NCI-H524 treated with DMSO at 0.1 percent for 48 hours (cell line): ENCODE data around the gene BEST3.
"Not testable (repeated sequence)": the region's sequence is repeated elsewhere in the genome, so short reads cannot be mapped to it uniquely, and the experiment has no call there.

ENCODE experiments used
- DNase-seq: peaks from one replicate; lab custom pipeline; 2025; lab: John Stamatoyannopoulos, UW

The BEST3 gene

DNA sequence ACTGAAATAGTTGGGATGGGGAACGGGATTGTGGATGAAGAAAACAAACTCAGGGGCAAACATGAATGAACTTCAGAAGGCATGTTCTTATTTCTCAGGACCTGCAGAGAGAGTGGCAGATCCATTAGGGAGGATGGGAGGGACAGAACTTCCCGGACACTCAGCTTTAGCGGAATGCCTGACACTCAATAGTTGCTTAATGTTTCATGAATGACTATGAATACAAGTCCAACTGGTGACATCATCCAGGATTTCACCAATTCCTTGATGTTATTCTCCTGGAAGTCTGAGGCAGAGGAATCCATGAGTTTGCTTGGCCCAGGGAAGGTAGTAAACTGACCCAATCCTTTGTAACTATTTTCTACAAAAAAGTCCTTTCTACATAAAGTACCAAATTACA lies 50.6 kb downstream of the BEST3 start:
- DNase-seq, result no peak

DNA sequence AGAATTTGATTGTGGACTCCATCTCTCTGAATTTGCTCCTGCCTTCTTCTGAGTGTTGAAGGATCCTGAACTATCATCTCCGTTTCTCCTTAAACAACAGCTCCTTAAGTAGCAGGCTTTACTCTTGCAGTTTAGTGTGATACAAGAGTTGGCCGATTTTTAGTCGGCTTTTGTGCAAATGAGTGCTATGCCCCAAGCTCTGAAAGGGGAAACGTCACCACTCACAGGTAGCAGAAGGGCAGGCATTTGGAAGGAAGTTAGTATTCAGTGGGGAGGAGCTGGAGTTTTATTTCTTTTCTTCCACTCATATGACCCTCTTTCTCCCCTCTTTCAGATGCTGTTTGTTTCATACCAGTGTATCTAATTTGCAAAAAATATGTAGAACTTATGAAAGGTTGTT lies 51.9 kb downstream of the BEST3 start:
- DNase-seq, result no peak

DNA sequence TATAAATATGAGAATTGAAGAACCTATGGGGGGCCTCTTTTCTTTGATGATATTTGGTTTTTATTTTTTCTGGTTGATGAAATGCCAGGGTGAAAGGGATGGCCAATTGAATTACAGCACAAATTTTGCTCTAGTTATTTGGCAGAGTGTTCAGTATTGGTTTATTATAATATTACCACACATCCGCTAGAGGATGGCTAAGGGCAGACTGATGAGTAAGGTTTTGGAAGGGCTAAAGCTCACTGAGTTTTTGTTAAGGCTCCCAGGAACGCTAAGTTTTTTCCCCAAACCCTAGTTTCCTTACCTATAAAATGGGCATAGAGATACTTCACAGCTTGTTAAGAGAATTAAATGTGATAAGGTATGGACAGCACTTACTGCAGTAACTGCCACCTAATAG lies 54.1 kb downstream of the BEST3 start:
- no peak for DNase-seq

DNA sequence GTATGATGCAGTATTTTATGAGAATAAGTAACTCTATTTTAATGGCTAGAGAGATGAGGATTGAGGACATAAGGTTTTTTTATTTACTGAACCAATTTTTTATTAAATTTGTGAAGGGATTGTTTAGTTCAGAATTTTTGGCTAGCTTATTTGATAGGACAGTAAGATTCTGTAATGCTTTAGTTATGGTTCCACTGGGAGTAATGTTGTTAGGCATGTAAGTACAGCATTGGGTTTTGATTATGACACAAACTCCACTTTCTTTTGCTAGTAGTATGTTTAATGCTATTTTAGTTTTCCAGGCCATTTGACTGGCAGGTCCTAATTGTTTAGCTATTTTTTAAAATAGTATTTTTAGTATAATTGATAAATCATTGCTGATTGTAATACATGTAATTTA lies 54.6 kb downstream of the BEST3 start:
- no peak for DNase-seq

DNA sequence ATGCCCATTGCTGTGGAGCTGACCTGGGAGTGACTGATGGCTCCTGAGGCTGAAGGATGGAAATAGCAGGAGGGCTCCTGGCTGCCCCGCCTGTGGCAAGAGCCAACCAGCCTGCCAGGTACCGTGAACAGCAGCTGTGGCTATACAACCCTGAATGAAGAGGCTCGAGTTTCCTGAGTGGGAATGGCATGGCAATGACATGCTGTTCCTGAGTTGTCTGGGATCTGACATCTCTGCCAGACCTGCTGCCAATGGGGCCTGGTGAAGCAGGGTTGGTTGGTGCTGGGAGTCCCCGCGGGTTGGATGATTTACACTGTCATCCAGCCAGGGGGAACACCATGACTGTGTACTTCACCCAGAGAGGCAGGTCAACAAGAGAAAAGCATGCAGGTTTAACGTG lies 56.6 kb downstream of the BEST3 start:
- DNase-seq, result no peak

DNA sequence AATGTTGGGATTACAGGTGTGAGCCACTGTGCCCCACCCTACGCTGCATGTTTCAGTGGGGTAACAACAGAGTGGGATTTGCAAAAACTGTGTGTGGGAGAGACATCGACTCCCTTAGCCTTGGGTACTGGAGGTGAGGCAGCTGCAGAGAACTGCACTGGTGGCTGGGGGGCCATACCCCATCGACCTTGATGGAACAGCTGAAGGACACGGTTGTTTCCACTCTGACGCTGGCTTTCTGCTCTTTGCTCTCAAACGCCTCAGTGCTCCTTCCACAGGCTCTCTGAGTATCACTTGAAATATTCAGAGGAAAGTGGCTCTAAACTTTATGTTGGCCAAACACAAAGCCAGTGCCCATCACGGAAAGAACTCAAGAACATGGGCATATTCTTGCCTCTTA lies 57.6 kb downstream of the BEST3 start:
- DNase-seq, result no peak

DNA sequence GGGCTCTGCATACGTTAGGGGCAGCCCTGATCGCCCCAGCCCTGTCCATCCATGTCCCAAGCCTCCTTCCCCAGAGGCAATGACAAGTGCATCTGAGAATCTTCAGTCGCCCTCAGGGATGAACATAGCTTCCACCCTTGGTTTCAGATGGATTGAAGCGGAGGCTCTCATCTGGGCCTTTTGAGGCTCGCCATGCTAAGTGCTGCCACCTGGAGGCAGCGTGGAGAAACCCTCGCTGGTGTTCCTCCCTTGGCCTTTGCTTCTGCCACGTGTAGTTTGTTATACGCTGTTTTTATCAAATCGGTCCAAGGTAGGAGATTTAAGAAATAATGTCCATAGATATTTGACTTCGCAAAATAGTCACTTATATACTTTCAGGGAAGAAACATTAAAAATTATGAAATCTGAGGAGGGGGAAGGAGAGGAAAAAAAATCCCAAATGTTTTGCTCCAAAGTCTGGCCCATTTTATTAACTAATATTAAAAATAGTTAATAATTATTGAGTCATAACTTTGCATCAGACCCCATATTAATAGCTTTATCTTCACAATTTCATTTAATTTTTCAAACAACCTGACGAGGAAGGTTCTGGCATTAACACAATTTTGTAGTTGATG lies 59.6 kb downstream of the BEST3 start:
- DNase-seq, result no peak

DNA sequence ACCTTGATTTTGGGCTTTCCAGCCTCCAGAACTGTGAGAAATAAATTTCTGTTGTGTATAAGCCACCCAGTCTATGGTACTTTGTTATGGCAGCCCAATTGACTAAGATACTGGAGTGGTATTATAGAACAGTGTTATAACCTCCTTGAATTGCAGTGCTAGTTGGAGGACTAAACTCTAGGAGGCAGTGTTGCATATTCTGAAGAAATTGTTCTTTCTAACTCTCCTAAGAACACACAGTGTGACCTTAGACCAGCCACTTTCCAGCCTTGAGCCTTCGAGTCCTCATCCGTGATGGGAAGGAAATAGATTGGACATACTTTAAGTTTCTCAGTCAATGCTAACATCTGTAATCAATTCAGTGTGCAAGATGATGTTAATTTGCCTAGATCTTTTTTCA lies 66.0 kb downstream of the BEST3 start:
- no peak for DNase-seq

DNA sequence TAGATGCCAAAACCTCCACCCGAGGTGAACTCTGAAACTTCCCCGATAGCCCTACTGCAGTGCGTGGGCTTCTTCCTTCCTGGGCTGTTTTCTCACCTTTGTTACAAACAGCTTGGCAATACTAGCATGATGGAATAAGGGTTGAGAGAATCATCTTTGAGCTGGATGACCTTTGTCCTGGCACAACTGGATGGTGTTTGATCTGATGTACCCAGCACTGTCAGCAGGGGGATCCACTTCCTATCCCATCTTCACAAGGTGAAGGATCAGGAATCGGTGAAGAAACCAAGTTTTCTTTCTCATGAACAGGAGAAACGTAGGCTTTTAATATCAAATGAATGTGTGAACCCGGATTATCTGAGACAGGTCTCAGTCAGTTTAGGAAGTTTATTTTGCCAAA lies 68.9 kb downstream of the BEST3 start:
- no peak for DNase-seq

DNA sequence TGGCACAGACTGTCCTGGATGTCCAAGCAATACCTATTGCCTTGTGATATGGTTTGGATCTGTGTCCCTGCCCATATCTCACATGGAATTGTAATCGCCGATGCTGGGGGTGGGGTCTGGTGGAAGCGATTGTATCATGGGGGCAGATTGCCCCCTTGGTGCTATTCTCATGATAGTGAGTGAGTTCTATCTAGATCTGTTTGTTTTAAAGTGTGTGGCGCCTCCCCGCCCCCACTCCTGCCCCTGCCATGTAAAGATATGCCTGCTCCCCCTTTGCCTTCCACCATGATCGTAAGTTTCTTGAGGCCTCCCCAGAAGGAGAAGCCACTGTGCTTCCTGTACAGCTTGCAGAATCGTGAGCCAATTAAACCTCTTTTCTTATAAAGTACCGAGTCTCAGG lies 71.6 kb downstream of the BEST3 start:
- no peak for DNase-seq

DNA sequence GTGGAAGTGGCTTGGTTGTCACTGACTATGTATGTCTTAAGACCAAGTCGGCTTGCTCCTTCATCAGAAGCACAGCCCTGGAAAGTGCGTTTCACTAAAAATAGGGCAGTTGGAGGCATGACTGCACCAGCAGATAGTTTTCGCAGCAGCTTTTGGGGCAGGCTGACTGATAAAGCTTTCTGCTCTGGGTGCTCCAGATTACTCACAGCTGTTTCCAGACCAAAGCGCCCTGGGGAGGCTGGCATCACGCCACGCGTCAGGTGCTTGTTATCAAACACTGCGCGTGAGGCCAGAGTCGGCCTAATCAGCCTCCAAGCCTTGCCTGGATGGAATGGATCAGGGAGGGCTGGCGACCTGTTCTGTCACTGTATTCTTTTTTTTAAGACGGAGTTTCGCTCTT lies 75.1 kb downstream of the BEST3 start:
- no peak for DNase-seq

DNA sequence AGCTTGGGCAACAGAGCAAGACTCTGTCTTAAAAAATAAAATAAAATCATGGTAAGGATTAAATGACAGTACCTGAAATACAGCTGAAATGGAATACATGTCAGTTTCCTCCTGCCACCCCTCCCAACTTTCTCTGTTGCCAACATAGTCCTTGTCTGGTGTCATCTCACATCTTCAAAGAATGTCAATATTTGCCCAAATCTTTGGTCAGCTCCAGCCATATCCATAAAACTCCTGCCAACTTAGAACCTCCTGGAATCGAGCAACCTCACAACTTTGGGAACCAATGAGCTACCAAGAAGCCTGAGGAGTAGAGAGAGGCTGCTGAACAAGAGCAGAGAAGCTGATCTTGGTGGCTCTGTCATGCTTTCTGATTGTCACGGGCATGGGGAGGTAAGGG lies 77.6 kb downstream of the BEST3 start:
- DNase-seq, result no peak

DNA sequence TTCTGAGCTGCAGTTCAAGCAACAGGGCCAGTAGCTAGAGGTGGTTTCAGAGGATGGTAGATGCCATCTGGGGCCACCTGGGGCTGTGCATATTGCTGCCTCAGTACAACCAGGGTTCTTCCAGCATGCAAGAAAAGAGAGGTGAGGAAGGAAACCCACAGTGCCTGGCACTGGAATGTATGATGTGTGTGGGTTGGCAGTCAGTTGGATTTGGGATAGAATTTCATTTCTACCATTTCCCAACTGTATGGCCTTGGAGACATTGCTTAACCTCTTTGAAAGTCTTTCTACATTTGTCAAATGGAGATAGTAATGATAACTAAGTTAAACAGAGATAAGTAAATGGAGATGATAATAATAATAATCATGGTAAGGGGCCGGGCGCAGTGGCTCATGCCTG lies 78.2 kb downstream of the BEST3 start:
- DNase-seq, result no peak

DNA sequence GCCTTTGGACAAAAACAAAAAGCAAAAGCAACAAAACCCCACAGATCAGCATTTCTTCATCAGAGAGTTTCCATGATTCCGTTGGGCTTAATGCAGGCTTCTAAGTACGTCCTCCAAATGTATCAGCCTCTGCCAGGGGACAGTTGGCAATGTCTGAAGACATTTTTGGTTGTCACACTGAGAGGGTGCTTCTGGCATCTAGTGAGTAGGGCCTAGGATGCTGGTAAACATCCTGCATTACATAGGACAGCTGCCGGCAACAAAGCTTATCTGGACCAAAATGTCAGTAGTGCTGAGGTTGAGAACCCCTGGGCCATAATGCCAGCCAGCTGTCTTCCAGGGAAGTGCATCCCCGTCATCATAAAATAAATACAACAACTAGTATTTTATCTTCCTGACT lies 79.0 kb downstream of the BEST3 start:
- no peak for DNase-seq

DNA sequence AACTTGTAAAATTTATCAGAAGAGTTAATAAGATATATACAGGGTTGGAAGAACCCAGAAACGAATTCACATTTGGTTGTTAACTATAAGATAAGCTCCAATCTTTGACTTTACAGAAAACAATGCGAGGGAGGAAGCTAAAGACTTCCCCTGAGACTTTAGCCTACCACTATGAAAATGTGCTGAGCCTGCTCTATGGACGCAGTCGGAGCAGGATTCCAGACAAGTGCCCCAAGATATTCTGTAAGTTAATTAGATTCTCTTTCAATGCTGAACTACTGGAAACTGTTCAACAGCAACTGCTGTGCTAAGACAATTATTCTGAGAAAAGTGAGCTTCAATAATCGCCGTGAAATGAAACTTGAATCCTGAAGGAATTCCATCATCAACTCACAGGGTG lies 80.1 kb downstream of the BEST3 start:
- DNase-seq, result no peak

DNA sequence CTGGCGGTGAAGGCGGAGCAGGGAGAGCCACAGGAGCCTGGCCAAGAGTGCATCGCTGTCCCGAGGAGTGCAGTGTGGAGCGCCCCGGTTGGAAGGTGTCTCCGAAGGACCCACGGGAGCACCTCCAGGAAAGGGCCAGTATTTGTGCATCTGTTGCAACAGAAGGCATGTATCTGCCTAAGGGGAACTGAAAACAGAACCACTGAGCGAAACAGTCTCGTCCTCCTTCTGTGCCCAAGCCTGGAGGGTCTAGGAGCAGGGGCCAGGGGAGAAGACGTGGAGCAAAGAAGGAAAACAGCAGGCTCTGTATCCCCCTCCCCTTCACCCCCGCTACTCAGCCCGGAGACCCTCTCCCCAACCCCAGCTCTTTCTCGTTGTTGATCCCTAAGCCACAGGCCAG lies 83.1 kb downstream of the BEST3 start:
- no peak for DNase-seq

DNA sequence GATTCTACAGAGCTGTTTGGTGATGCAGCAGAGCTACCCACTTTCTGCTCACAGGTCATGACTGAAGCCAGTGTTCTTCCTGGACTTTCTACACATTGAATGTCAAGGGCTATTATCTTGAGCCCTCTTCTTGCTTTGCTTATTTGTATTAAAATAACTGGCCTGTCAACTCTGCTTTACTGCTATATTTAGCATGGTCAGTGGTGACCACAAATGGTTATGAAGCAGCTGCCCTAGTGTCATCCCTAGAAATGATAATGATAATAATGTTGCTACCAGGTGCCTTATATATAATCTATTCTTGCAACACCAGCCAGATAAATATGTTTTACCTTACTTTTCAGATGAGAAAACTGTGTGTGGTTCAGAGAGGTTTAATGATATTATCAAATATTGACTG lies 85.8 kb downstream of the BEST3 start:
- no peak for DNase-seq

DNA sequence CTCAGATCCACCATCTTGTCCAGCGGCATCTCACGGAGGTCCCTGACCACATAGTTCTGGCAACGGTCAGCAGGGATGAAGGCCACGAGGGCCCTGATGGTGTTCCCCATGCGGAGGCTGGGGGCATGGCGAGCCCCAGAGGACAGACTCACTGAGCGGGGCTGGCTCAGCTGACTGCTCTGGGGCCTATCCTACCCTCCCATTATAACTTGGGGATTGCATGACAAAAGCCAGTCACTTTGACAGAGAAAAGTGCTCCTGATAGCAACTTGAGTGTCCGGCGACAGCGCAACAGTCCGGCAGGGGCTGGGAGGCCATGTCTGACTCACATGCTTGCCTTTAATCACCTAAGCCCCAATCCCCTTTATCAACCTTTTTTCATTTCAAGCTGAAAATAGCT lies 88.4 kb downstream of the BEST3 start, which contains the start of gene LRRC10:
LRRC10 (minus strand) TSS at position 179 of the 400 bp plus-strand sequence; CDS start at position 110, 69 bp downstream.
- DNase-seq, result no peak

DNA sequence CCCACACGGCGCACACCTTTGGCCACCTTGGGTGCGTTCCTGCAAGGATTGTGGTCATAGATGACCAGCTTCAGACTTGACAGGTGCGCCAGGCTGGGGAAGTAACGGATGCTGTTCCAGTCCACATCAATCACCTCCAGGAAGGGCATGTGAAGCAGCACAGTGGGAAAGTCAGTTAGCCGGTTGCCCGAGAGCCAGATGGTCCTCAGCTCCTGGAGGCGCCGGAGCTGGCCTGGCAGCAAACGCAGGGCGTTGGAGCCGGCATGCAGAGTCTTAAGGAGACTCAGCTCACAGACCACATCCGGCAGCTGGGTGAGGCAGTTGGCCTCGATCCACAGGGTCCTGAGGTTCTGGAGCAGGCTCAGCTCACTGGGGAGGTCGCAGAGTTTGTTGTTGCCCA lies 89.0 kb downstream of the BEST3 start:
- DNase-seq, result no peak

DNA sequence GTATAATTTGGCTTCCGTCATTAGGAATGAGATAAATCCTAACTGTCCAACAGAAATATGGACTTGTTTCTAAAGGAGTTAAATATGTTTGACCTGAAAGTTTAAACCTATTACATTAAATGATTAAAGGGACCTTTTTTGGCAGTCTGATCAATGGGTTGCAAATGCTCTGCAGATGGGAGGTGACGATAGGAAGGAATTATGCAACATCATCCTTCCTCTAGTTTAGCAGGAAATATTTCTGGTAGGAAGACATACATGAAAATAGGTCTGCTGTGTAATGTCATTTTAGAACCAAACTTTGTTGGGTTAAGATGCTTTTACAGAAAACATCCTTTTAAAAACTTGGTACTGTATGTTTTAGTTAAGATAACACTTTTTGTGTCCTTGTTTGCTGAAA lies 91.0 kb downstream of the BEST3 start:
- DNase-seq, result no peak

DNA sequence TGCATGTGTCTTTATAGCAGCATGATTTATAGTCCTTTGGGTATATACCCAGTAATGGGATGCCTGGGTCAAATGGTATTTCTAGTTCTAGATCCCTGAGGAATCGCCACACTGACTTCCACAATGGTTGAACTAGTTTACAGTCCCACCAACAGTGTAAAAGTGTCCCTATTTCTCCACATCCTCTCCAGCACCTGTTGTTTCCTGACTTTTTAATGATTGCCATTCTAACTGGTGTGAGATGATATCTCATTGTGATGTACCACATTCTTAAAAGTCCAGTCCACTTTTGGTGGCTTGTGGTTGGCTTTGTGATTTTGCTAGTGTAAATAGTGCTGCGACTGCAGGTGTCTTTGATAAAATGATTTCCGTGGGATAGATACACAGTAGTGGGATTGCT lies 94.8 kb downstream of the BEST3 start:
- DNase-seq, result not testable (repeated sequence)
